ENCODE results near the gene OR9Q1.
"Not testable (repeated sequence)": the region's sequence is repeated elsewhere in the genome, so short reads cannot be mapped to it uniquely, and the experiment has no call there.

The OR9Q1 gene

DNA sequence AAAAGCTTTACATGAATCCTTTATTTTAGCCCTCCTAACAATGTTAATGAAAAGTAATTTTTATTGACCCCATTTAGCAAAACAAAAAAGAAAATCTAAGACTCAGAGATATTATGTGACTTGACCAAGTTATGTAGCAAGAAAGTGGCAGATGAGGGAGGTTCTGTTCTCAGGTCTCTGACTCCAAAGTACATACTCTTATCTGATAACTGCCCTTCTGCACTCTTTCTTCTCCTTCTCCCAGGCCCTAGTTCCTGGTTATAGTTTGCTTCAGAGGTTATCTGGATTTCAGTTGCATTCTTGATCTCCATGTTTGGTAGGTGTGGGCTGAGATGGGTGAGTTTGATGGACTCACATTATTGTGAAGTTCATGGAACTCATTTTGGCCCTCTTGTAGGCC, 169.7 kb downstream of the OR9Q1 start:
- DNase-seq (ENCODE audit: extremely low read depth, insufficient read length), result no peak
- TF ChIP-seq, protein P1, sequence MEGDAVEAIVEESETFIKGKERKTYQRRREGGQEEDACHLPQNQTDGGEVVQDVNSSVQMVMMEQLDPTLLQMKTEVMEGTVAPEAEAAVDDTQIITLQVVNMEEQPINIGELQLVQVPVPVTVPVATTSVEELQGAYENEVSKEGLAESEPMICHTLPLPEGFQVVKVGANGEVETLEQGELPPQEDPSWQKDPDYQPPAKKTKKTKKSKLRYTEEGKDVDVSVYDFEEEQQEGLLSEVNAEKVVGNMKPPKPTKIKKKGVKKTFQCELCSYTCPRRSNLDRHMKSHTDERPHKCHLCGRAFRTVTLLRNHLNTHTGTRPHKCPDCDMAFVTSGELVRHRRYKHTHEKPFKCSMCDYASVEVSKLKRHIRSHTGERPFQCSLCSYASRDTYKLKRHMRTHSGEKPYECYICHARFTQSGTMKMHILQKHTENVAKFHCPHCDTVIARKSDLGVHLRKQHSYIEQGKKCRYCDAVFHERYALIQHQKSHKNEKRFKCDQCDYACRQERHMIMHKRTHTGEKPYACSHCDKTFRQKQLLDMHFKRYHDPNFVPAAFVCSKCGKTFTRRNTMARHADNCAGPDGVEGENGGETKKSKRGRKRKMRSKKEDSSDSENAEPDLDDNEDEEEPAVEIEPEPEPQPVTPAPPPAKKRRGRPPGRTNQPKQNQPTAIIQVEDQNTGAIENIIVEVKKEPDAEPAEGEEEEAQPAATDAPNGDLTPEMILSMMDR (IDR thresholded peaks at IDR 0.05; ENCODE audit: insufficient read depth, low read length, poor library complexity, severe bottlenecking), result no peak
- Histone ChIP-seq H3K36me3 (ENCODE audit: control insufficient read depth, insufficient read depth, low read length) (no peaks in the 10 kb centered on the region), H3K27me3 (replicated peaks; ENCODE audit: control insufficient read depth, insufficient read depth, low read length) (no peaks in the 10 kb centered on the region), H3K4me3 (replicated peaks; ENCODE audit: low read depth, low read length) (no peak overlapping the region)

DNA sequence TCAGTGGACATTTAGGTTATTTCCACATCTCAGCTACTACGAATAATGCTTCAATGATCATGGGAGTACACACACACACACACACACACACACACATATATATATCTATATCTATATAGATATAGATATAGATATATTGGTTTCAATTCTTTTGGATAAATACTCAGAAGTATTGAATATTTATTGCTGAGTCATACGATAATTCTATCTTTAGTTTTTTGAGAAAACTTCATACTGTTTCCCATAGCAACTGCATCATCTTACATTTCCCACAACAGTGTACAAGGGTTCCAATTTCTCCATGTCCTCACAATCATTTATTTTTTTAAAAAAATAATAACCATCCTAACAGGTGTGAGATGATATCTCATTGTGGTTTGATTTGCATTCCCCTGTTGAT, 172.3 kb downstream of the OR9Q1 start:
- Histone ChIP-seq H3K36me3 (ENCODE audit: control insufficient read depth, insufficient read depth, low read length) (no peaks in the 10 kb centered on the region), H3K4me3 (replicated peaks; ENCODE audit: low read depth, low read length) (no peak overlapping the region), H3K27me3 (replicated peaks; ENCODE audit: control insufficient read depth, insufficient read depth, low read length) (no peaks in the 10 kb centered on the region)
- DNase-seq (ENCODE audit: extremely low read depth, insufficient read length), result no peak
- TF ChIP-seq, protein P1 (IDR thresholded peaks at IDR 0.05; ENCODE audit: insufficient read depth, low read length, poor library complexity, severe bottlenecking), result no peak

DNA sequence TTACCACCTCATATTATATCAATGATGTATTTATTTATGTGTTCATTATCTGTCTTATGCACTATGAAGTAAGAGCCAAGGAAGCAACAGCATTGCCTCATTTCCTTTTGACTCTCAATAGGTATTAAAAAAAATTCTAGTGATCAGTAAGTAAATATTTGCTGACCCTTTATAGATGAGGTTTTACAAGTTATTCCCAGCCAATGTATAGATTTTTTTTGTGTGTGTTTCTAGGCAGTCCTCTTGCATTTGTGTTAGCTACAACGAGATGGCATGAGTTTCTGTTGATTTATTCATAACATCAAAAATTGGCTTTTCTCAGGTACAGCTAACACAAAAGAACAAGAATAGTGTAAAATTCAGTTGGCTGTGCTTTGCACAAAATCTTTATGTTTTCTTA, 175.6 kb downstream of the OR9Q1 start:
- H3K27me3 ChIP-seq (replicated peaks; ENCODE audit: control insufficient read depth, insufficient read depth, low read length), result no peaks in the 10 kb centered on the region
- TF ChIP-seq, protein P1 (IDR thresholded peaks at IDR 0.05; ENCODE audit: insufficient read depth, low read length, poor library complexity, severe bottlenecking), result no peak
- H3K36me3 ChIP-seq (ENCODE audit: control insufficient read depth, insufficient read depth, low read length), result no peaks in the 10 kb centered on the region
- no peak for DNase-seq (ENCODE audit: extremely low read depth, insufficient read length)
- no peak overlapping the region for H3K4me3 ChIP-seq (replicated peaks; ENCODE audit: low read depth, low read length)

DNA sequence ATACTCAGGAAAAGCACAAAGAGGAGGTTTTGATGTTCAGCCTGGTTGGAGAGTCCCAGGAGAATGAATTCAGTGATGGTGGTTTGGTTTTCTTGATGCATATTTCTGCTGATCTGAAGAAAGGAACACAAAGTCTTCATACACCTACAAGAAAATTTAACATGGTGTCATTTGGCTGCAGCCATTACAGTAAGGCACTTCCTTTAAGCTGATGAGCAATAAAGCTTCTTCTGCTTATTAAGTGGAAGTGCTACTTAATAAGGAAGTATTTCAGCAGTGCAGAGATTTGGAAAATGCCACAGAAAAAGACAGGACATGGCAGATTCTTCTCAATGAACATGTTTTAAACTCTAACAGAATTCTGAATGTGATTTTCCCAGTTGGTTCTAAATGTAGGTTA, 180.4 kb downstream of the OR9Q1 start, which contains the start of gene OR1S2:
TSS of gene OR1S2 (minus strand) at position 101 of the 400 bp plus-strand sequence. CDS start at position 101, 0 bp downstream.
- TF ChIP-seq, protein P1 (IDR thresholded peaks at IDR 0.05; ENCODE audit: insufficient read depth, low read length, poor library complexity, severe bottlenecking), result no peak

DNA sequence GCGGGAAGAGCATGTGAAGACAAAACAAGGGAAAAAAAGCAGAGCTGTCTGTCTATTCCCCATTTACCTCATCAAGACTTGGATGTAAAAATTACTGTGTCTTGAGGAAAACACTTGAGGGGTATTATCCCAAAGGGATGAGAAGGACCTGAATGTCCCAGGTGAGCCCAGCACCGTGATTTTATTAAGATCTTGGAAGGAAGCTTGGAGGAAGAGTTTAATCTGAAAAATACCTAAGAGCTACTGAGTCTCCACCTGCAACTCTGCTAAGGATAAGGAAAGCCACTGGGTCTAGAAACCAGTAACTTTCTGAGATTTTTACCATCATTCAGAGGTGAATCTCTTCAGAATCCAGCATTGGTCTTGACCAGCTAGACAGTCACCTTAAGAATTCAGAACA, 188.7 kb downstream of the OR9Q1 start, which contains the start of gene OR1S1:
TSS of gene OR1S1 (plus strand) at position 301 of the 400 bp plus-strand sequence.
- DNase-seq (ENCODE audit: extremely low read depth, insufficient read length); H3K27me3 ChIP-seq (replicated peaks; ENCODE audit: control insufficient read depth, insufficient read depth, low read length); H3K36me3 ChIP-seq (ENCODE audit: control insufficient read depth, insufficient read depth, low read length); H3K4me3 ChIP-seq (replicated peaks; ENCODE audit: low read depth, low read length): not testable (repeated sequence)

More for the DNA sequence above, 180.4 kb downstream of the OR9Q1 start, which contains the start of gene OR1S2:
- DNase-seq (ENCODE audit: extremely low read depth, insufficient read length), result no peak
- no peak within 1 kb of the TSS for H3K4me3 ChIP-seq (replicated peaks; ENCODE audit: low read depth, low read length)
- H3K27me3 ChIP-seq (replicated peaks; ENCODE audit: control insufficient read depth, insufficient read depth, low read length), result no peaks in the 10 kb centered on the region
- no peaks in the 10 kb centered on the region for H3K36me3 ChIP-seq (ENCODE audit: control insufficient read depth, insufficient read depth, low read length)

DNA sequence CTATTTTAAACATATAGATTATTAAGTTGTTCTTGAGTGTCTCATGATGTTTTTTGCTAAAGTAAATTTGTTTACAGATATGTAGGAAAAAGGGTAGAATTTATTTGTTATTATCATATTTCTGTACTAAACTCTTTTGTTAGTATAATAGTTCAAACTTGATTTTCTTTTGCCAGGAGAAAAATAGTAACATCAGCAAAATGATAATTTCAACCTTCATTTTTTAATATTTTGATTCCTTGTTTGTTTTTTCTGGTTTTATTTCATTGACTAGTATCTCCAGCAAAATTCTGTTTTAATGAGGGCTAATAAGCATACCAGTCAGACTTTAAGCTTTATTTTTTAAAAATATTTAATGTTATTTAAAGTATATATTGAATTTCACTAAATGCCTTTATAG, 192.8 kb downstream of the OR9Q1 start:
- no peak overlapping the region for H3K4me3 ChIP-seq (replicated peaks; ENCODE audit: low read depth, low read length)
- no peaks in the 10 kb centered on the region for H3K36me3 ChIP-seq (ENCODE audit: control insufficient read depth, insufficient read depth, low read length)

More for the DNA sequence above, 192.8 kb downstream of the OR9Q1 start:
- H3K27me3 ChIP-seq (replicated peaks; ENCODE audit: control insufficient read depth, insufficient read depth, low read length), result no peaks in the 10 kb centered on the region
- TF ChIP-seq, protein P1 (IDR thresholded peaks at IDR 0.05; ENCODE audit: insufficient read depth, low read length, poor library complexity, severe bottlenecking), result no peak
- no peak for DNase-seq (ENCODE audit: extremely low read depth, insufficient read length)

All from GM06990 (cell line).